OCI-LY1 (cell line): ENCODE data around the gene RIBC1.
"Not testable (repeated sequence)": the region's sequence is repeated elsewhere in the genome, so short reads cannot be mapped to it uniquely, and the experiment has no call there.

ENCODE experiments used
- H2AFZ ChIP-seq: fragments of 200-600 bp; sonication (generic), shearing (Covaris generic); 2 replicates; pipeline ENCODE4 v1.6.0; 2014; ENCODE audit warnings: antibody characterized with exemption, mild to moderate bottlenecking, low read length
- H3F3A ChIP-seq: fragments of 200-600 bp; sonication (generic), shearing (Covaris generic); 2 replicates; pipeline ENCODE4 v1.6.0; 2014; ENCODE audit warnings: mild to moderate bottlenecking, antibody characterized with exemption, low read length, moderate library complexity; ENCODE audit not compliant: insufficient read depth
- H3K27ac ChIP-seq: fragments of 200-600 bp; sonication (generic); 2 replicates; pipeline ENCODE4 v1.5.1; 2014; ENCODE audit warnings: low read length, mixed run types, mild to moderate bottlenecking, low read depth; ENCODE audit not compliant: poor library complexity, severe bottlenecking
- H3K27me3 ChIP-seq: fragments of 200-600 bp; sonication (generic); 2 replicates; pipeline ENCODE4 v1.6.0; 2014; ENCODE audit warnings: antibody characterized with exemption, mild to moderate bottlenecking, low read length, moderate library complexity; ENCODE audit not compliant: insufficient read depth
- H3K36me3 ChIP-seq: fragments of 200-600 bp; sonication (generic); 2 replicates; pipeline ENCODE4 v1.6.1; 2014; ENCODE audit warnings: mild to moderate bottlenecking, antibody characterized with exemption, low read length, moderate library complexity, mixed read lengths; ENCODE audit not compliant: insufficient read depth
- H3K4me1 ChIP-seq: fragments of 200-600 bp; sonication (generic); 2 replicates; pipeline ENCODE4 v1.5.1; 2014; ENCODE audit warnings: mild to moderate bottlenecking, low read length, moderate library complexity; ENCODE audit not compliant: insufficient read depth, severe bottlenecking
- H3K4me2 ChIP-seq: fragments of 200-600 bp; sonication (generic), shearing (Covaris generic); 2 replicates; pipeline ENCODE4 v1.6.1; 2014; ENCODE audit warnings: low read length
- H3K4me3 ChIP-seq: fragments of 200-600 bp; sonication (generic); 2 replicates; pipeline ENCODE4 v1.5.1; 2014; ENCODE audit warnings: low read length, low read depth, mild to moderate bottlenecking, mixed read lengths; ENCODE audit not compliant: poor library complexity, severe bottlenecking
- H3K79me2 ChIP-seq: fragments of 200-600 bp; shearing (Covaris generic); 2 replicates; pipeline ENCODE4 v1.6.1; 2016; ENCODE audit warnings: mixed run types, low read length, mixed read lengths; ENCODE audit not compliant: insufficient read depth
- H3K9ac ChIP-seq: fragments of 200-600 bp; sonication (generic), shearing (Covaris generic); 2 replicates; pipeline ENCODE4 v1.6.1; 2014; ENCODE audit warnings: mild to moderate bottlenecking, low read length, mixed read lengths
- H3K9me2 ChIP-seq: fragments of 200-600 bp; sonication (generic), shearing (Covaris generic); 2 replicates; pipeline ENCODE4 v1.6.1; 2014; ENCODE audit warnings: low read depth, mild to moderate bottlenecking, low read length, mixed read lengths
- H3K9me3 ChIP-seq: fragments of 200-600 bp; shearing (Covaris generic); 2 replicates; pipeline ENCODE4 v1.6.1; 2014; ENCODE audit warnings: low read length, mixed read lengths
- H4K20me1 ChIP-seq: fragments of 200-600 bp; sonication (generic), shearing (Covaris generic); 2 replicates; pipeline ENCODE4 v1.6.0; 2016; ENCODE audit warnings: mild to moderate bottlenecking, low read length; ENCODE audit not compliant: insufficient read depth
- EZH2 ChIP-seq: fragments of 200-600 bp; sonication (generic), shearing (Covaris generic); IDR thresholded peaks from 2 replicates; pipeline ENCODE4 v1.8.0; 2017; ENCODE audit warnings: borderline replicate concordance, mixed run types, mild to moderate bottlenecking, antibody characterized with exemption, low read length, moderate library complexity, mixed read lengths
- TF ChIP-seq, protein P1 (sequence below): fragments of 200-600 bp; sonication (generic), shearing (Covaris generic); IDR thresholded peaks from 2 replicates; pipeline ENCODE4 v1.5.1; 2017; ENCODE audit warnings: mild to moderate bottlenecking, antibody characterized with exemption, low read length, moderate library complexity, mixed read lengths

Gene RIBC1

DNA sequence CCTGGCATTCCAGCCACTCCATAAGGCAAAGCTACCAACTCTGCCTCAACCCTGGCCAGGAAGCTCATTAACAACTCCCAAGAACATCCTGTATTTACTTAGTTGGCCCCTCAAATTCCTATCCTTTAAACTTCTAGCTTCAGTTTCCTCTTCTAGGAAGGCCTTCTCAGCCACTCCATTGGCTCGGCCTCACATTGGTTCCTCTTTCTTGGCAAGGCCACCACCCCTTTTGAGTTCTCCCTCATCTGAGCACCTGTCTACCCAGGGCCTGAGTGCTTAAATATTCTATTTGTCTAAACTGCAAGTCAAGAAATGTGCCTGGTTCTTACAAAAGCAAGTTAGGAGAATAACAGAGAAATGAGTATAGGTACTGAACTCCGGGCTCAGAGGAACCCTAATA, 10.2 kb upstream of the RIBC1 start:
- no peak for TF ChIP-seq EZH2
- TF ChIP-seq, protein P1, sequence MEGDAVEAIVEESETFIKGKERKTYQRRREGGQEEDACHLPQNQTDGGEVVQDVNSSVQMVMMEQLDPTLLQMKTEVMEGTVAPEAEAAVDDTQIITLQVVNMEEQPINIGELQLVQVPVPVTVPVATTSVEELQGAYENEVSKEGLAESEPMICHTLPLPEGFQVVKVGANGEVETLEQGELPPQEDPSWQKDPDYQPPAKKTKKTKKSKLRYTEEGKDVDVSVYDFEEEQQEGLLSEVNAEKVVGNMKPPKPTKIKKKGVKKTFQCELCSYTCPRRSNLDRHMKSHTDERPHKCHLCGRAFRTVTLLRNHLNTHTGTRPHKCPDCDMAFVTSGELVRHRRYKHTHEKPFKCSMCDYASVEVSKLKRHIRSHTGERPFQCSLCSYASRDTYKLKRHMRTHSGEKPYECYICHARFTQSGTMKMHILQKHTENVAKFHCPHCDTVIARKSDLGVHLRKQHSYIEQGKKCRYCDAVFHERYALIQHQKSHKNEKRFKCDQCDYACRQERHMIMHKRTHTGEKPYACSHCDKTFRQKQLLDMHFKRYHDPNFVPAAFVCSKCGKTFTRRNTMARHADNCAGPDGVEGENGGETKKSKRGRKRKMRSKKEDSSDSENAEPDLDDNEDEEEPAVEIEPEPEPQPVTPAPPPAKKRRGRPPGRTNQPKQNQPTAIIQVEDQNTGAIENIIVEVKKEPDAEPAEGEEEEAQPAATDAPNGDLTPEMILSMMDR, result no peak
- H4K20me1 ChIP-seq, result no peaks in the 10 kb centered on the region
- peaks cover 67% of the 10 kb centered on the region for H3K36me3 ChIP-seq

DNA sequence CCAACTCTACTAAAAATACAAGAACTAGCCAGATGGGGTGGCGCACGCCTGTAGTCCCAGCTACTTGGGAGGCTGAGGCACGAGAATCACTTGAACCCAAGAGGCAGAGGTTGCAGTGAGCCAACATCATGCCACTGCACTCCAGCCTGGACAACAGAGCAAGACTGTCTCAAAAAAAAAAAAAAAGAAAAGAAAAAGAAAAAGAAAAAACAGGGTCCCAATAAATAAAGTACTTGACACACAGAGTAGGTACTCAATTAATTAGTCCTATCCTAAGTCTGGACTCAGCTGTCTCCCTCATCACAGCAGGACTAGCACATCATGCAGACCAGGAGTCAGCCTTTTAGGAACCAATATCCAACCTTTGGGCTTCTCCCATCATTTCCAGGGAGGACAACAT, 2.3 kb upstream of the RIBC1 start:
- H3F3A ChIP-seq, H2AFZ ChIP-seq, H3K9me3 ChIP-seq, H3K9me2 ChIP-seq, H4K20me1 ChIP-seq, H3K36me3 ChIP-seq, H3K27me3 ChIP-seq, H3K27ac ChIP-seq: not testable (repeated sequence)
- H3K79me2 ChIP-seq, result peaks cover 56% of the 10 kb centered on the region
- peak overlapping the region; percentile 98 for H3K4me3 ChIP-seq
- H3K9ac ChIP-seq, result peak overlapping the region; percentile 99; the same call in 1 of the 2 replicates
- H3K4me1 ChIP-seq, result peaks cover 20% of the 10 kb centered on the region
- peak overlapping the region; percentile 95 for H3K4me2 ChIP-seq

More for the DNA sequence above, 10.2 kb upstream of the RIBC1 start:
- no peaks in the 10 kb centered on the region for H3K9me2 ChIP-seq
- H3K79me2 ChIP-seq, result peaks cover 12% of the 10 kb centered on the region
- no peak overlapping the region for H3K4me3 ChIP-seq
- H3K9ac ChIP-seq, result no peak overlapping the region
- H3K27me3 ChIP-seq, result no peaks in the 10 kb centered on the region
- no peaks in the 10 kb centered on the region for H3F3A ChIP-seq
- no peaks in the 10 kb centered on the region for H3K4me1 ChIP-seq
- no peaks in the 10 kb centered on the region for H3K9me3 ChIP-seq
- no peak overlapping the region for H3K27ac ChIP-seq
- H2AFZ ChIP-seq, result no peak overlapping the region
- no peak overlapping the region for H3K4me2 ChIP-seq

DNA sequence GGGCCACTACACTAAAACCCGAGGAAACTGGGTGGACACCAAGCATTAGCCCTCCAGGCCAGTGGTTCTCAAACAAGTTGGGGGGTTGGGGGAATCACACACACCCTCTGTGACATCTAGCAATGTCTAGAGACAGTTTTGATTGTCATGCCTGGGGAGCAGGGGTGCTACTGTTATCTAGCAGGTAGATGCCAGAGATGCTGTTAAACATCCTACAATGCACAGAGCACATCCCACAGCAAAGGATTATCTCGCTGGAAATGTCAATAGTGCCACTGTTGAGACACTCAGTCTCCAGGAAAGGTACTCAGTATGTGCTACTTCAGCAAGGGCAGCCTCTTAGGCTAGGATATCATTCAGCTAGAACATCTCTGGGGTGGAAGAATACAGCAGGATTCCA, 1.5 kb upstream of the RIBC1 start:
- TF ChIP-seq, protein P1, result no peak
- TF ChIP-seq EZH2, result no peak
- peak overlapping the region; percentile 90 for H3K27ac ChIP-seq
- no peak overlapping the region for H2AFZ ChIP-seq
- H3F3A ChIP-seq, result no peaks in the 10 kb centered on the region
- peak overlapping the region; percentile 95 for H3K4me2 ChIP-seq
- H3K79me2 ChIP-seq, result peaks cover 52% of the 10 kb centered on the region
- H3K9ac ChIP-seq, result peak overlapping the region; percentile 99
- H3K9me2 ChIP-seq, result no peaks in the 10 kb centered on the region
- H3K9me3 ChIP-seq, result no peaks in the 10 kb centered on the region
- H3K4me1 ChIP-seq, result peaks cover 20% of the 10 kb centered on the region
- peak overlapping the region; percentile 98 for H3K4me3 ChIP-seq
- H4K20me1 ChIP-seq, result no peaks in the 10 kb centered on the region
- H3K27me3 ChIP-seq, result no peaks in the 10 kb centered on the region
- H3K36me3 ChIP-seq, result peaks cover 10% of the 10 kb centered on the region; the same call in 1 of the 2 replicates

DNA sequence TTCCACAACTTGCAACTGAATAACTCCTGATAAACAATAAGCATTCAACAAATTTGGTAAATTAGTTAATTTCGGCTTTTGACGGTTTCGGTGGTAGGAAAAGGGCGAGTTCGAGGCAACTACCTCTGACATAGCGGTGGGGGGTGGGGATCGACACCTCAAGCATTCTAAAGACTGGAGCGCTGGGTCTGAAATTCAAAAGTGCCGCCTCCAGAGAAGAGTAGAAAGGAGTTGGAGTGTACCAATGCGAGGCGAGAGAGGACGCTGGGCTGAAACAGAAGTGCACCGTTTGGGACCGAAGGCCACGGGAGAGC, 944 bp upstream of the RIBC1 start:
- peak overlapping the region; percentile 99 for H3K9ac ChIP-seq
- no peaks in the 10 kb centered on the region for H3K9me2 ChIP-seq
- H3K27me3 ChIP-seq, result no peaks in the 10 kb centered on the region
- H3K79me2 ChIP-seq, result peaks cover 49% of the 10 kb centered on the region
- peak overlapping the region; percentile 95 for H3K4me2 ChIP-seq
- H3K4me3 ChIP-seq, result peak overlapping the region; percentile 98
- H4K20me1 ChIP-seq, result no peaks in the 10 kb centered on the region
- TF ChIP-seq EZH2, result no peak
- TF ChIP-seq, protein P1, result no peak
- no peaks in the 10 kb centered on the region for H3K9me3 ChIP-seq
- H3F3A ChIP-seq, result no peaks in the 10 kb centered on the region
- H3K4me1 ChIP-seq, result peaks cover 20% of the 10 kb centered on the region
- H3K36me3 ChIP-seq, result peaks cover 10% of the 10 kb centered on the region; the same call in 1 of the 2 replicates
- H3K27ac ChIP-seq, result peak overlapping the region; percentile 90
- no peak overlapping the region for H2AFZ ChIP-seq
